CD4-positive, CD25-positive, alpha-beta regulatory T cell (primary cell): ENCODE data around the gene OXCT1. TPM values are rescaled to one million over a fixed set of nuclear protein-coding genes. Genes with fewer than 3 reads are reported as not detected.

Experiments
- ATAC-seq, 2 donors: fragments of 150-1000 bp; cut with Tn5 transposase; one replicate each; pipeline ENCODE4 v1.10.0; 2021; ENCODE audit warnings: low read depth in 2 of 2, moderate number of reproducible peaks in 2 of 2, moderate library complexity in 1 of 2
- DNase-seq, 3 donors: peaks; one replicate each; pipeline versions ENCODE4 v3.0.0 to v3.0.0-alpha.2; 2012 to 2022; ENCODE audit warnings: mixed read lengths in 1 of 3
- H3K27ac ChIP-seq: one replicate; pipeline ENCODE4 v1.7.0; 2013; ENCODE audit warnings: mild to moderate bottlenecking, low read length; ENCODE audit not compliant: insufficient read depth, poor library complexity, severe bottlenecking
- H3K27me3 ChIP-seq: one replicate; pipeline ENCODE4 v1.7.0; 2013; ENCODE audit warnings: low read length; ENCODE audit not compliant: control insufficient read depth, insufficient read depth
- H3K36me3 ChIP-seq: one replicate; pipeline ENCODE4 v1.7.0; 2013; ENCODE audit warnings: mild to moderate bottlenecking, low read length, moderate library complexity; ENCODE audit not compliant: control insufficient read depth, insufficient read depth
- H3K4me1 ChIP-seq: 2 replicates; pipeline ENCODE4 v1.7.0; 2013; ENCODE audit warnings: mild to moderate bottlenecking, low read length; ENCODE audit not compliant: insufficient read depth, control insufficient read depth, poor library complexity, severe bottlenecking
- H3K4me3 ChIP-seq: one replicate; pipeline ENCODE4 v1.7.0; 2013; ENCODE audit warnings: low read depth, mild to moderate bottlenecking, low read length, moderate library complexity
- H3K9me3 ChIP-seq, 2 experiments: 1 replicate in 1 of 2; 2 replicates in 1 of 2; pipeline ENCODE4 v1.7.0; 2013; ENCODE audit warnings: low read length in 2 of 2, mild to moderate bottlenecking in 1 of 2, moderate library complexity in 1 of 2; ENCODE audit not compliant: control insufficient read depth in 2 of 2
- H3K27ac Mint-ChIP-seq, 3 donors: one replicate each; pipeline ENCODE4 v1.8.0; 2020 to 2022; ENCODE audit warnings: mild to moderate bottlenecking in 3 of 3, mixed read lengths in 3 of 3, moderate library complexity in 2 of 3
- H3K27me3 Mint-ChIP-seq: one replicate; pipeline ENCODE4 v1.8.0; 2022; ENCODE audit warnings: mild to moderate bottlenecking, mixed read lengths
- H3K36me3 Mint-ChIP-seq: one replicate; pipeline ENCODE4 v1.8.0; 2020; ENCODE audit warnings: mixed read lengths
- H3K4me1 Mint-ChIP-seq, 4 donors: one replicate each; pipeline ENCODE4 v1.8.0; 2020 to 2022; ENCODE audit warnings: mixed read lengths in 4 of 4, mild to moderate bottlenecking in 1 of 4
- H3K4me3 Mint-ChIP-seq, 4 donors: one replicate each; pipeline ENCODE4 v1.8.0; 2020 to 2022; ENCODE audit warnings: mild to moderate bottlenecking in 4 of 4, mixed read lengths in 4 of 4, moderate library complexity in 3 of 4
- H3K9me3 Mint-ChIP-seq, 7 donors: one replicate each; pipeline ENCODE4 v1.8.0; 2020 to 2022; ENCODE audit warnings: mixed read lengths in 7 of 7, mild to moderate bottlenecking in 3 of 7, moderate library complexity in 2 of 7
- polyA plus RNA-seq, 4 donors: library from polyadenylated mRNA; unstranded; fragments of 300-500 nt; fragmentation: Illumina TruSeq; gene quantifications; one replicate each; pipeline ENCODE4 v1.2.3, GENCODE V29; 2021
- total RNA-seq: library from RNA; stranded (reverse); gene quantifications from one replicate; pipeline ENCODE4 v1.2.3, GENCODE V29; 2022

The OXCT1 gene
- total and polyA plus RNA-seq, 5 donors from 2014 or later: 22.3 to 31.3 (median 29.2) TPM

- Histone ChIP-seq H3K36me3 (no peaks in the 10 kb centered on the region), H3K27me3 (no peaks in the 10 kb centered on the region), H3K4me3 (no peak overlapping the region), H3K4me1 (peaks cover 22% of the 10 kb centered on the region), H3K9me3 (no peaks in the 10 kb centered on the region), H3K27ac (peak overlapping the region; percentile 92)
- Mint-ChIP-seq H3K4me3 (peak overlapping the region in 1 of 4 donors; percentile 99), H3K36me3 (no peaks in the 10 kb centered on the region), H3K27me3 (no peaks in the 10 kb centered on the region), H3K9me3 (no peaks in the 10 kb centered on the region), H3K4me1 (peaks cover 23 to 47% (median 38%) of the 10 kb centered on the region in 4 donors), H3K27ac (peak overlapping the region in 2 of 3 donors; percentile 4 to 96)
- no peak for ATAC-seq
- DNase-seq: no peak
These were observed 1.6 kb upstream of the OXCT1 start for GRCh38 chr5:41871852-41872251.

- peaks cover 26% of the 10 kb centered on the region for H3K4me1 ChIP-seq
- no peaks in the 10 kb centered on the region for H3K36me3 ChIP-seq
- H3K9me3 ChIP-seq: no peaks in the 10 kb centered on the region
- Mint-ChIP-seq H3K36me3 (no peaks in the 10 kb centered on the region), H3K9me3 (no peaks in the 10 kb centered on the region), H3K27me3 (no peaks in the 10 kb centered on the region), H3K27ac (peak overlapping the region; percentile 91 to 99 (median 96)), H3K4me3 (peak overlapping the region; percentile 93 to 99 (median 96)), H3K4me1 (peaks cover 31 to 57% (median 48%) of the 10 kb centered on the region in 4 donors)
- H3K27me3 ChIP-seq: no peaks in the 10 kb centered on the region
- ATAC-seq (no peak), DNase-seq (no peak)
- peak overlapping the region; percentile 68 for H3K4me3 ChIP-seq
- peak overlapping the region; percentile 92 for H3K27ac ChIP-seq
These were observed 413 bp upstream of the OXCT1 start for GRCh38 chr5:41870627-41871048.

- DNase-seq (peak in 1 of 3 donors; percentile 3), ATAC-seq (no peak)
- Histone ChIP-seq H3K27me3 (no peaks in the 10 kb centered on the region), H3K4me3 (peak overlapping the region; percentile 60), H3K4me1 (peaks cover 39% of the 10 kb centered on the region), H3K36me3 (no peaks in the 10 kb centered on the region), H3K27ac (peak overlapping the region; percentile 92), H3K9me3 (no peaks in the 10 kb centered on the region)
- peak overlapping the region; percentile 93 to 99 (median 96) for H3K4me3 Mint-ChIP-seq
- H3K4me1 Mint-ChIP-seq: peaks cover 41 to 67% (median 56%) of the 10 kb centered on the region in 4 donors
- H3K27ac Mint-ChIP-seq: peak overlapping the region; percentile 83 to 99 (median 96)
- no peaks in the 10 kb centered on the region for H3K9me3 Mint-ChIP-seq
- no peaks in the 10 kb centered on the region for H3K36me3 Mint-ChIP-seq
- H3K27me3 Mint-ChIP-seq: no peaks in the 10 kb centered on the region
These were observed 988 bp downstream of the OXCT1 start for GRCh38 chr5:41869151-41869723.

GRCh38 chr5:41863871-41864486 is 6.2 kb downstream of the OXCT1 start:
- Mint-ChIP-seq H3K4me3 (peak overlapping the region in 2 of 4 donors; percentile 1 to 22), H3K36me3 (peaks cover 6% of the 10 kb centered on the region), H3K4me1 (peaks cover 47 to 69% (median 61%) of the 10 kb centered on the region in 4 donors), H3K9me3 (no peaks in the 10 kb centered on the region), H3K27ac (peak overlapping the region in 2 of 3 donors; percentile 33 to 37), H3K27me3 (no peaks in the 10 kb centered on the region)
- Histone ChIP-seq H3K36me3 (peaks cover 28% of the 10 kb centered on the region), H3K27ac (no peak overlapping the region), H3K9me3 (no peaks in the 10 kb centered on the region), H3K4me3 (peak overlapping the region; percentile 16), H3K4me1 (peaks cover 34% of the 10 kb centered on the region), H3K27me3 (no peaks in the 10 kb centered on the region)
- DNase-seq (no peak), ATAC-seq (no peak)

- Histone ChIP-seq H3K36me3 (peaks cover 63% of the 10 kb centered on the region), H3K27ac (no peak overlapping the region), H3K9me3 (no peaks in the 10 kb centered on the region), H3K4me1 (peaks cover 8% of the 10 kb centered on the region), H3K4me3 (no peak overlapping the region), H3K27me3 (no peaks in the 10 kb centered on the region)
- Mint-ChIP-seq H3K27me3 (no peaks in the 10 kb centered on the region), H3K27ac (peak overlapping the region in 2 of 3 donors; percentile 64 to 80), H3K36me3 (peaks cover 20% of the 10 kb centered on the region), H3K4me3 (no peak overlapping the region), H3K4me1 (peaks cover 11 to 29% (median 22%) of the 10 kb centered on the region in 4 donors), H3K9me3 (no peaks in the 10 kb centered on the region)
- ATAC-seq (no peak), DNase-seq (peak in 1 of 3 donors; percentile 23)
These were observed 11.3 kb downstream of the OXCT1 start for GRCh38 chr5:41858890-41859289.

- ATAC-seq (no peak), DNase-seq (no peak)
- H3K9me3 Mint-ChIP-seq: no peaks in the 10 kb centered on the region
- peaks cover 4 to 21% (median 15%) of the 10 kb centered on the region in 4 donors for H3K4me1 Mint-ChIP-seq
- no peak overlapping the region for H3K4me3 ChIP-seq
- no peaks in the 10 kb centered on the region for H3K27me3 Mint-ChIP-seq
- H3K36me3 ChIP-seq: peaks cover 72% of the 10 kb centered on the region
- no peak overlapping the region for H3K27ac ChIP-seq
- no peak overlapping the region for H3K4me3 Mint-ChIP-seq
- H3K27me3 ChIP-seq: no peaks in the 10 kb centered on the region
- H3K36me3 Mint-ChIP-seq: peaks cover 25% of the 10 kb centered on the region
- peak overlapping the region in 2 of 3 donors; percentile 62 to 67 for H3K27ac Mint-ChIP-seq
- no peaks in the 10 kb centered on the region for H3K4me1 ChIP-seq
- no peaks in the 10 kb centered on the region for H3K9me3 ChIP-seq
These were observed 12.2 kb downstream of the OXCT1 start for GRCh38 chr5:41857989-41858388.

- peaks cover 79% of the 10 kb centered on the region for H3K36me3 ChIP-seq
- Mint-ChIP-seq H3K9me3 (no peaks in the 10 kb centered on the region), H3K36me3 (peaks cover 32% of the 10 kb centered on the region), H3K27me3 (no peaks in the 10 kb centered on the region), H3K4me3 (no peak overlapping the region), H3K4me1 (peaks cover 4 to 21% (median 15%) of the 10 kb centered on the region in 4 donors), H3K27ac (peak overlapping the region in 1 of 3 donors; percentile 62)
- H3K9me3 ChIP-seq: no peaks in the 10 kb centered on the region
- no peak overlapping the region for H3K27ac ChIP-seq
- no peak overlapping the region for H3K4me3 ChIP-seq
- no peaks in the 10 kb centered on the region for H3K4me1 ChIP-seq
- peak; percentile 84 to 87 for ATAC-seq
- no peaks in the 10 kb centered on the region for H3K27me3 ChIP-seq
- DNase-seq: peak; percentile 42 to 83 (median 75)
These were observed 13.4 kb downstream of the OXCT1 start for GRCh38 chr5:41856644-41857491.
